Measurements from ENCODE around the gene NFIL3.

NFIL3 gene

DNA sequence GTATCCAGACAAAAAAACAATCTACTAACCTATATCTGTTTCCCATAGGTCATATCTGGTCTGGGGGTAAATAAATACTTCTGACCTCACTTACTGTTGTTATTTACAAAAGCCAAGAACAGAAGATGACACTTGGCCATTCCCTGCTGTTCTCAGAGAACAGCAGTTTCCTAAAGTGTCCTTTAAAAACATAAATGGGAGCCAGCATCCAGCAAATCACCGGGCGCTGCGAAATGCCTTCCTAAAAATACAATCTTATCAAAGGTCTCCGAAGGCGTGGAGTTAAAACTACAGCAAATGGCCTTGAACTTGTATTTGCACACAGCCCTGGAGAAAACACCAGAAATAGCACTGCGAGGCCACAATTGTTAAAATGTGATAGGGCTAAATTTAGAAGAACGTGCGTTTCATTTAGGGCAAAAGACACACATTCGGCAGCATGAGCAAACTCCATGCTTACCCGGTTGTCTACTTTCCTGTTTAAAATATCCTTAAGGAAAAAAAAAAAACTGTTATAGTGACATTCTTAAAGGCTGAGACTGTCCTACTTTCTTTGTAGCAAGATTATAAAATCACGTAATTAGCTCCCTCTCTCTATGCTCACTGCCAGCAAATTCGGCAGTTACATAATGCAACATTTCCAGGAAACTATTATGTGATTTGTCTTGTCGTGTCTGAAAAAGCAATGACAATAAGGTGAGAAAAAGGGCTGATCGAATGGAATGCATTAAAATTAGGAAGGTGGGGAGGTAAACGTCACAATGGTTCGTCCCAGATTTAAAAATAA lies 1.5 kb downstream of the NFIL3 start:
- no peak for DNase-seq

- DNase-seq: no peak
Observed at GRCh38 chr9:91421128-91421765, 2.4 kb downstream of the NFIL3 start.

DNA sequence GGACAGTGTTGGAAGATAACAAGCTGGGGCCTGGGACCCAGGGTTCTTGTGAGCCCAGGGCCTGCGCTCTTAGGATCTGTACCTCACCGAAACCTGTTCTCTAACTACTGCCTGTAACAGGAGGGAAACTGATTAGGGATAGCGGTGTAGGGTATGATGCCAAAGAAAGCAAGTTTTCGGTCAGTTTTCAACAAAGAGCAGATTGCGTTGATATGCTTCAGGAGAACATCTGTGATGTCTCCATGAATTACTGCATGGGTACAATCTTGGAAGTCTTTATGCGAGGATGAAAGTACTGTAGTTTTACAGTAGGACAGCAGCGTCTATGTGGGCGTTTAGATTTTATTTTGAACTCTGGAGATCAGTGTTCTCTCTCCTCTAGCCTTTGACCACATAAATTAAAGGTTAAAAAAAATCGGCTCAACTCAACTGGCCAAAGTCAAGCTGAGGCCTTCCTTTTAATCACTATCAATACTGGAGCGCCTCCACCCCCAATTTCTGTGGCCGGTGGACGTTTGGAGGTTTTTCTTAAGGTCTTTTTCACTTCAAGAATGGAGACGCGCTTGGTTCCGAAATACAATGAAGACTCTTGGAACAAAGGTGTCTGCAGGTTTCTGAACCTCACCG lies 3.0 kb downstream of the NFIL3 start:
- DNase-seq: no peak

GRCh38 chr9:91419222-91420191 lies 4.1 kb downstream of the NFIL3 start:
- no peak for DNase-seq

DNA sequence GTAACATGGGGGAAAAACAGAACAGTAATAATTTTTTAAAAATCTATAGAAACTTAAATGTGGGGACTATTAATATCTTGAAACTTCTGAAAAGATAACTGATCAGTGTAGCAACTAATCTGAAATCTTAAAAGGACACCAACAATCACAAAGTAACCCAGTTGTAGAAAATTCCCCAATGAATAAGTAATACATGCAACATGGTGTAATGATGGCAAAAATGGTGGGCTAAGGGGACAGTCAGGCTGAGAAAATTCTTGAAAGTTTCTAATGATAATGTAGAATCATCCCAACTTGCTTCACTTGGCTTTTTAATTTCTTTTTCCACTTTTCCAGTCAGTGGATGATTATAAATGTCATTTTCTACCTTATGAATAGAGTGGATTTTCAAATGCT lies 5.4 kb downstream of the NFIL3 start:
- DNase-seq: no peak

GRCh38 chr9:91417602-91418214 lies 5.9 kb downstream of the NFIL3 start:
- no peak for DNase-seq

DNA sequence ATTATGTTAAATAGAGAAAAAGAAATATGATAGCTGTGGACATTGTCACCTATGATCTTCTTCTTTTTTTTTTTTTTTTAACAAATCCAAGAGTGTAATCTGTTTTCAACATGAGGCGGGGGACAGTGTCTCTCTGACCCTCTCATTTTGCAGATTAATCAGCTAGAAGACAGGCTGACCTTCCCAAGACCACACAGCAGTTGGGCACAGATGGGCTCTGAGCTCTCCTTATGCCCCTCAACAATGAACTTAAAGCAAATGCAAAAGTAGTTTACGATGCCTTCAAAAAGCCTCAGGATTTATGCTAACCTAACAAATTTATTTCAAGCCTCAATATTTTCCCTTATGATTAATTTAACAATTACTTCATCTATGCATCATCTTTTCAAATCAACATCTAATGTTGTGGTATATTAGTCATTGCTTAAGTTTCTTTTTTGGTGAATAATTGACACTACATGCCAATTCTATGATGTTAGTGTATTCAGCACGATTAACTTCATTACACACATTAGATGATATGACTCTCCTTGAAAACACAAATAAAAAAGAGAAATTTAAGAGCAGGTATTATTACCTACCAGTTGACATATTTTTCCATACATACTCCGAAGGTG lies 7.4 kb downstream of the NFIL3 start:
- DNase-seq: no peak

DNA sequence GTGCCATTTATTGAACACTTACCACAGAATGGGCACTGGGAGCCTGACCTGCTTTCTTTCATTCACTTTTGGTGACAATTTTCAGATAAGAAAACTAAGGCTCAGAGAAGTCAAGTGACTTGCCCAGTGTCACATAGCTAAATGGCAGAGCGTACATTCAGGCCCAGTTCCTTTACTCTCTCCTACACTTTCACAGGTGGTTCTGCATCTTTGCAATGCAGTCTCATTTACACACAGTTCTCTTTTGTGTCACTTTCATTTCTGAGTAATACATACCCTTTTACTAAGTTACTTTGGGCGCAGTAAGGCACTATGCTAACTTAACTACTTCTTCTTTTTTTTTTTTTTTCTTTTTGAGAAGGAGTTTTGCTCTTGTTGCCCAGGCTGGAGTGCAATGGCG lies 8.3 kb downstream of the NFIL3 start:
- no peak for DNase-seq

DNA sequence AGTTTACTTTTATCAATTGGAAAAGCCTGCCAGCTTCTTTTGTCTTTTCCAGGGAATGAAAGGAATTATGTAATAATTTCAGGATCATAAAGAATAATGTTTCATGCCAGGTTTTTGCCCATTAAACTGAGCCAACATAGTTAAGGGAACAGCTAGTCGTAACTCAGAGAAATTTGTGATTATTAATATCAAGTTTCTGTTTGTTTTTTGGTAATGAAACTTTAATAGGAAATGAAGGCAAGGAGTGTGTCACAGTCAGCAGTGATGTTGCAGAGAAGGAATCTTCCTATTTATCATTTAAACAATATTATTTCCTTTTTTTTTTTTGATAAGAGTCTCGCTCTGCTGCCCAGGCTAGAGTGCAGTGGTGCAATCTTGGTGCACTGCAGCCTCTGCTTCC lies 10.7 kb downstream of the NFIL3 start:
- no peak for DNase-seq

DNA sequence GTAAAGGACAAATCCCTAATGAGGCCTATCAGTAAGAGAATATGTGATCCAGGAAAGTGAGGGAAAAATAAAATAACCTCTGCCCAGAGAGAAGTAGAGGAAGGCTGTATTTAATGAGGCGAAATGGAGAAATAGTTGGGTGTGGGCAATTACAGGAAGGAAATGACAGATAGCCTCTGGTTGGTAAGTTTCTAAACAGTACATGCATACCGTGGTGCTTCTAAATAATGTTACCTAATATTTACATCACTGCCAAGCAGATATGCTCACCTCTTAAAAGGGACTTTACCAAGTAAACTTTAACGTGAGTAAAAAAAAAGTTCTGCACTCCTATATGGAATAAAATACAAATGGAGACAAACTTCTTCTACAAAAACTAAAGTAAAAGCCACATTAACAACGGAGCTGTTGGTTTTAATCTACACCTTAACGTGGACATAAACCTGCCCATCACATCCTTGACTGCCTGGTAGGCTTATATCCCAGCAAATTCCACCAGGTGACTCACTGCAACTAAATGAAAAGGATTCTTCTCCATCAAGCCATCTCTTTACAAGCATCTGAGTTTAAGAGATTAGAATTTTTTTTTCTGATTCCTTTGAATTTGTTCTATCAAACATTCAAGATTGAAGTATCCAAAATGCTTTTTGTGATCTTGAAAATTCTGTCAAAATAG lies 12.4 kb downstream of the NFIL3 start:
- DNase-seq: no peak

DNA sequence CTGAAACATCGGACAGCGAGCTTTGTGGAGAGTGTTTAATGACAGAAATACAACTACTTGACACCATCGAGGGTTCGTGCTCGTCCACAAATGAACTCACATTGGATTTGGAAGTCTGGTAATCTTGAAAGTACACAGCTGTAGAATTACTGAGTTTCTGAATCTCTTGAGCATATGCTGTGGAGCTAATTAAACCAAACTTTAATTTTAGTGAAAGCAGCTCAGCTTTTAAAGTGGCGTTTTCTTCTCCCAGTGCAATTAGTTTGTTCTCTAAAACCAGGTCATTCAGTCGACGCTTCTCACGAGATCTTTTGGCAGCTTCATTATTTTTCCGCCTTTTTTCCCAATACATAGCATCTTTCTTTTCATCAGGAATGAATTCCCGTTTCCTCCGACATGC lies 13.5 kb downstream of the NFIL3 start:
- DNase-seq: no peak

- DNase-seq: no peak
Observed at GRCh38 chr9:91408475-91408874, 15.2 kb downstream of the NFIL3 start.

DNA sequence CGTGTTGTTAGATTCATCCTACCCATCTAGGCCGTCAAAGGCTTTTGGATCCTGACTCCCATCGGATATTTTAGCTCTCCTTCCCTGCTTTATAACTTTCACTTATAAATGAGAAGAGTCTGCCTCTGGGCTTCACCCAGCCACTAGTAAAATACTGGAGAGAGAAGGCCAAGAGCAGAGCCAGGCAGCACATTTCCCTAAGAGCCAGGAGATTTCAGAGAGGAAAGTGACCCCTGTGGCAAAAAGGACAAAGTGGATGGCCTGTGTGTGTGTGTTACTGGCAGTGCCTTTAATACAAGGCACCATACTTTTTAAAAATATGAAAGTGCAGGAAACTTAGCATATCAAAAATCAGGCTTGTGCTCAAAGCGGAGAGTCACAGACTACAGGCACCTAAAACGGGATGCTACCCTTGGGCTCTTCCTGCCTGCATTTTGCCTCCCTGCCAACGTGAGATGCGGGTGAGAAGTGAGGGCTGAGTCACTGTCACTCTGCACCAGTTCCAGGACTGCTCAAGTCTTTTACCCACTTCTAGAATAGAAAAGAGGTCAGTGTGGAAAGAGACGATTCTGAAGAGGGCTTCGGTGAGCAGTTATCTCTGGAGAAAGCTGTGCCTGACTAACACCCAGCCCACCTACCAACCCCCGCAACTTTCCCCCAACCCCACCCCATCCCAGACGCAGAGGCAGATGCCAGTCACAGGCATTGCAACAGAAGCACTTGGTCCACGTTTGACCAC lies 15.9 kb downstream of the NFIL3 start:
- DNase-seq: no peak

- DNase-seq: no peak
Observed at GRCh38 chr9:91405343-91406077, 18.1 kb downstream of the NFIL3 start.

GRCh38 chr9:91403665-91404543 lies 19.7 kb downstream of the NFIL3 start:
- no peak for DNase-seq

DNA sequence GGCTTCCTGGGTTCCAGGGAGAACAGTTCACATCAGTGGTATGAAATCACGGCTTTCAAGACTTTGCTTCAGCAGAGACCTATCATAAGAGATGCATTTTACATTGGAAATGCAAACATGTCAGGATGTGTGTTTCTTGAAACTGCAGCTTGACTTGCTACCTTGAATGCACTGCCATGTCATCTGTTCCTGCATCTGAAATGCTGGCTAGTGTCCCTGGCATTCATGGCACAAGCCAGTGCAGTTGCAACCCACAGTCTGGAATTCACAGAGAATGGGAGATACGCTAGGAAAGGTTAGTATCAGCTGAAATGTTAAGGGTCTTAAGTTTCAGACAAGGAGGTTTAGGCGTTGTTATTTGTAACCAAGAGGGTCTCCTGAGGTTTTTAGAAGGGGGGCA lies 24.7 kb downstream of the NFIL3 start:
- no peak for DNase-seq

DNA sequence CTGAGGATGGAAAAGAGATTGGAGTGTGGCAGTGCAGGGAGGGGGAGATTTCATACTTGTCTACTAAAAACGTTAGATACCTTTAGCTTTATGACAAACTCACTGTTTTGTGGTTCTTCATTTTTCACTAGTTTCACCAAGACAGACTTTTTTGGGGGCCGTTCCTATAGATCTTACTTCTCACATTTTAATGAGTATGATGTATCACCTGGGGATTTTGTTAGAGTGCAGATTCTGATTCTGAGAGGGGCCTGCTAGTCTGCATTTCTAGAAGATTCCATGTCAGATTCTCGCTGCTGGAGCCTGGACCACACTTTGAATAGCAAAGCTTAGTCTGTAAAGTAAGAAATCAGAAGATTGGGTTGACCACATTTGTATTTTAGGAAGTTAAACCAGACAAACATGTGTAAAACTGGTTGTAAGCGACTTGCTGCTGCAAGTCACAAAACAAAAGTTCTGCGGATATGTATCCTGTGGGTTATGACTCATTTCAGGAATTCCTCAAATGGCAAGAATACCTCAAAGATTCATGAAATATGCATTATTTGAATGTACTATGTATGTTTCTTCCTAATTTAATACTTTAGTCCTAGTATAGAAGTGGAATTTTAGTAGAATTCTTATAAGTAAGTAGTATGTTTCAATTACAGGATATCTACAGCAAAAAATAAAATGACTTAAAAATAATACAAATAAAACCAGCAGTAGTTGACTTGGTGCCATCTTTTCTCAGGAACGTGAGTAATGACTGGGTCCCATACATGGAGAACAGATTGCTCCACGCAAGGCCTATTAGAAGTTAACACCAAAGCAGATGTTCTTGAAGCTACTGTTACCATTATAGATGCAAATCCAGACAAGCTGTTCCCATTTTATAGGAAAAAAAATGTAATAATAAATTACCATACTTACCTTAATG lies 27.8 kb downstream of the NFIL3 start:
- no peak for DNase-seq

- no peak for DNase-seq
Observed at GRCh38 chr9:91395106-91395552, 28.5 kb downstream of the NFIL3 start.
